ENCODE measurements around the gene ZNF586. TPM values are rescaled to one million over a fixed set of nuclear protein-coding genes. Genes with fewer than 3 reads are reported as not detected.
"Not testable (repeated sequence)": the region's sequence is repeated elsewhere in the genome, so short reads cannot be mapped to it uniquely, and the experiment has no call there.

Gene ZNF586
- total RNA-seq, 1 experiment from 2014 or later, result 13.2 TPM

GRCh38 chr19:57819475-57820148 is 50.1 kb downstream of the ZNF586 start:
- Histone ChIP-seq H4K20me1 (ENCODE audit: low read length) (peaks cover 11% of the 10 kb centered on the region; the same call in 1 of the 2 replicates), H3K79me2 (ENCODE audit: low read length) (peaks cover 57% of the 10 kb centered on the region), H3F3A (ENCODE audit: low read length, unreplicated experiment) (no peaks in the 10 kb centered on the region), H2AFZ (ENCODE audit: low read length) (peak overlapping the region; percentile 74), H3K4me2 (ENCODE audit: low read length) (peak overlapping the region; percentile 87), H3K9me2 (replicated peaks; ENCODE audit: low read length) (no peaks in the 10 kb centered on the region), H3K9me3 (ENCODE audit: low read length) (no peaks in the 10 kb centered on the region), H3K36me3 (ENCODE audit: low read depth, low read length) (peaks cover 21% of the 10 kb centered on the region), H3K4me3 (ENCODE audit: low read length) (peak overlapping the region; percentile 90), H3K27me3 (ENCODE audit: low read length) (no peaks in the 10 kb centered on the region), H3K27ac (ENCODE audit: low read length) (peak overlapping the region; percentile 61), H3K9ac (ENCODE audit: low read length) (peak overlapping the region; percentile 98), H3K4me1 (ENCODE audit: insufficient read depth, low read length) (peaks cover 21% of the 10 kb centered on the region)
- TSS peak; percentile 63 for BruUV-seq (replicated peaks)
- intact Hi-C loops (cut with micrococcal nuclease), result loop anchor here (10.0 kb wide), 2 partner anchors 185 to 335 kb away; partner anchors contain the start of genes ZNF211 and ZNF329
- TF ChIP-seq CTCF (conservative IDR thresholded peaks at IDR 0.05; ENCODE audit: low read depth, low read length) (peak; percentile 34; the same call in 1 of the 2 replicates), EZH2 (IDR thresholded peaks at IDR 0.05; ENCODE audit: low read length, unreplicated experiment) (no peak), EZH2phosphoT487 (IDR thresholded peaks at IDR 0.05; ENCODE audit: borderline replicate concordance, low read length) (no peak)
- POLR2A ChIA-PET (ENCODE audit: unreplicated experiment), result interaction anchor here (0.6 kb wide), 1 partner anchor 34 kb away, joined by 12 read pairs; no protein-coding TSS in a partner anchor
- CTCF ChIA-PET, result interaction anchor here (0.5 kb wide), 1 partner anchor 15 kb away, joined by 3 read pairs; no protein-coding TSS in a partner anchor
- DNase-seq (peak; percentile 98), ATAC-seq (peak; percentile 86)

- Histone ChIP-seq H3K4me2 (ENCODE audit: low read length) (peak overlapping the region; percentile 87), H3K4me3 (ENCODE audit: low read length) (peak overlapping the region; percentile 90), H3K36me3 (ENCODE audit: low read depth, low read length) (peaks cover 25% of the 10 kb centered on the region), H3K9me2 (replicated peaks; ENCODE audit: low read length) (no peaks in the 10 kb centered on the region), H4K20me1 (ENCODE audit: low read length) (peaks cover 11% of the 10 kb centered on the region; the same call in 1 of the 2 replicates), H2AFZ (ENCODE audit: low read length) (no peak overlapping the region), H3K27me3 (ENCODE audit: low read length) (no peaks in the 10 kb centered on the region), H3F3A (ENCODE audit: low read length, unreplicated experiment) (no peaks in the 10 kb centered on the region), H3K27ac (ENCODE audit: low read length) (no peak overlapping the region), H3K9ac (ENCODE audit: low read length) (peak overlapping the region; percentile 98), H3K4me1 (ENCODE audit: insufficient read depth, low read length) (peaks cover 16% of the 10 kb centered on the region), H3K9me3 (ENCODE audit: low read length) (no peaks in the 10 kb centered on the region), H3K79me2 (ENCODE audit: low read length) (peaks cover 67% of the 10 kb centered on the region)
- TF ChIP-seq EZH2 (IDR thresholded peaks at IDR 0.05; ENCODE audit: low read length, unreplicated experiment) (no peak), EZH2phosphoT487 (IDR thresholded peaks at IDR 0.05; ENCODE audit: borderline replicate concordance, low read length) (no peak), CTCF (conservative IDR thresholded peaks at IDR 0.05; ENCODE audit: low read depth, low read length) (no peak)
- ChIA-PET POLR2A (ENCODE audit: unreplicated experiment) (no interaction called here), CTCF (no interaction called here)
- no TSS peak for BruUV-seq (replicated peaks)
- intact Hi-C loops (cut with micrococcal nuclease), result no loop called here
- DNase-seq (no peak), ATAC-seq (no peak)
Measured at GRCh38 chr19:57820599-57820998, 51.1 kb downstream of the ZNF586 start.

- H3K4me1 ChIP-seq (ENCODE audit: insufficient read depth, low read length), result peaks cover 16% of the 10 kb centered on the region
- H3K27ac ChIP-seq (ENCODE audit: low read length); CTCF ChIA-PET; H3K9me3 ChIP-seq (ENCODE audit: low read length); ATAC-seq; POLR2A ChIA-PET (ENCODE audit: unreplicated experiment); H3K27me3 ChIP-seq (ENCODE audit: low read length); DNase-seq; BruUV-seq (replicated peaks); H3K9me2 ChIP-seq (replicated peaks; ENCODE audit: low read length); H3F3A ChIP-seq (ENCODE audit: low read length, unreplicated experiment); H2AFZ ChIP-seq (ENCODE audit: low read length); H3K9ac ChIP-seq (ENCODE audit: low read length); intact Hi-C loops (cut with micrococcal nuclease): not testable (repeated sequence)
- peaks cover 16% of the 10 kb centered on the region; the same call in 1 of the 2 replicates for H4K20me1 ChIP-seq (ENCODE audit: low read length)
- peaks cover 72% of the 10 kb centered on the region for H3K79me2 ChIP-seq (ENCODE audit: low read length)
- peak overlapping the region; percentile 87 for H3K4me2 ChIP-seq (ENCODE audit: low read length)
- H3K36me3 ChIP-seq (ENCODE audit: low read depth, low read length), result peaks cover 30% of the 10 kb centered on the region
- H3K4me3 ChIP-seq (ENCODE audit: low read length), result peak overlapping the region; percentile 90
Measured at GRCh38 chr19:57821095-57821494, 51.6 kb downstream of the ZNF586 start.

- Histone ChIP-seq H3K4me1 (ENCODE audit: insufficient read depth, low read length) (peaks cover 16% of the 10 kb centered on the region), H3K36me3 (ENCODE audit: low read depth, low read length) (peaks cover 34% of the 10 kb centered on the region), H4K20me1 (ENCODE audit: low read length) (peaks cover 20% of the 10 kb centered on the region; the same call in 1 of the 2 replicates), H3K4me2 (ENCODE audit: low read length) (peak overlapping the region; percentile 29), H3K79me2 (ENCODE audit: low read length) (peaks cover 76% of the 10 kb centered on the region)
- H3K27ac ChIP-seq (ENCODE audit: low read length); DNase-seq; intact Hi-C loops (cut with micrococcal nuclease); H3K9me3 ChIP-seq (ENCODE audit: low read length); ATAC-seq; H3K4me3 ChIP-seq (ENCODE audit: low read length); BruUV-seq (replicated peaks); H3K27me3 ChIP-seq (ENCODE audit: low read length); H3K9ac ChIP-seq (ENCODE audit: low read length); CTCF ChIA-PET; H3K9me2 ChIP-seq (replicated peaks; ENCODE audit: low read length); H3F3A ChIP-seq (ENCODE audit: low read length, unreplicated experiment); POLR2A ChIA-PET (ENCODE audit: unreplicated experiment); H2AFZ ChIP-seq (ENCODE audit: low read length): not testable (repeated sequence)
Measured at GRCh38 chr19:57821501-57821900, 52.0 kb downstream of the ZNF586 start.

GRCh38 chr19:57823155-57823554 is 53.7 kb downstream of the ZNF586 start:
- H3K27ac ChIP-seq (ENCODE audit: low read length); POLR2A ChIA-PET (ENCODE audit: unreplicated experiment); H3K9ac ChIP-seq (ENCODE audit: low read length); CTCF ChIA-PET; ATAC-seq; BruUV-seq (replicated peaks); DNase-seq; H2AFZ ChIP-seq (ENCODE audit: low read length); H3K27me3 ChIP-seq (ENCODE audit: low read length); H3K9me2 ChIP-seq (replicated peaks; ENCODE audit: low read length); intact Hi-C loops (cut with micrococcal nuclease); H3K9me3 ChIP-seq (ENCODE audit: low read length); H3F3A ChIP-seq (ENCODE audit: low read length, unreplicated experiment): not testable (repeated sequence)
- Histone ChIP-seq H3K4me2 (ENCODE audit: low read length) (peak overlapping the region; percentile 13; the same call in 1 of the 2 replicates), H3K4me3 (ENCODE audit: low read length) (0 out of 2 replicates have a peak overlapping the region, but pooled peaks have one; percentile 16), H3K79me2 (ENCODE audit: low read length) (peaks cover 92% of the 10 kb centered on the region), H4K20me1 (ENCODE audit: low read length) (peaks cover 23% of the 10 kb centered on the region; the same call in 1 of the 2 replicates), H3K36me3 (ENCODE audit: low read depth, low read length) (peaks cover 40% of the 10 kb centered on the region), H3K4me1 (ENCODE audit: insufficient read depth, low read length) (peaks cover 16% of the 10 kb centered on the region)
